ENCODE measurements around the gene PHYKPL.

Gene PHYKPL

DNA sequence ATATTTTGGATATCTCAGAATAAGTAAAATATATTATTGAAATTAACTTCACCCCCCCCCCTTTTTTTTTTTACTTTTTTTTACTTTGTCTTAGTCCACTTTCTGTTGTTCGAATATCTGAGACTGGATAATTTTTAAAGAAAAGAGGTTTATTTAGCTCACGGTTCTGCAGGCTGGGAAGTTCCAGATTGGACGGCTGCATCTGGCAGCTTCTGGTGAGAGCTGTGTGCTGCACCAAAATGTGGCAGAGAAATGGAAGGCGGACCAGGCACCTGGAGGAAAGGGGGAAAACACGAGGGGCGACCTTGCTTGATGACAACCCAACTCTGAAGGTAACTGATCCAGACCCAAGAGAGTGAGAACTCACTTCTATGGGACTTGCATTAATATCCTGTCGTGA is 39.8 kb downstream of the PHYKPL start:
- Histone ChIP-seq H3K4me1 (ENCODE audit: insufficient read depth, low read length) (peaks cover 19% of the 10 kb centered on the region), H3K4me2 (ENCODE audit: insufficient read depth, low read length) (no peak overlapping the region), H3K36me3 (ENCODE audit: insufficient read depth, low read length) (no peaks in the 10 kb centered on the region), H3K27ac (ENCODE audit: low read length) (no peak overlapping the region), H3K27me3 (ENCODE audit: insufficient read depth, low read length, poor library complexity) (peaks cover 8% of the 10 kb centered on the region), H4K20me1 (ENCODE audit: insufficient read depth, low read length) (no peaks in the 10 kb centered on the region; the same call in 1 of the 2 replicates), H3K9me3 (ENCODE audit: insufficient read depth, low read length, severe bottlenecking) (no peaks in the 10 kb centered on the region), H3K79me2 (ENCODE audit: insufficient read depth, low read length) (no peaks in the 10 kb centered on the region), H3K4me3 (ENCODE audit: low read depth in 1 of 2, low read length in 2 of 2) (no peak overlapping the region), H3K9ac (ENCODE audit: low read depth, low read length) (no peak overlapping the region), H2AFZ (ENCODE audit: low read depth, low read length) (no peak overlapping the region)
- ATAC-seq (ENCODE audit: insufficient read depth, low read depth) = no peak
- TF ChIP-seq, protein P1, sequence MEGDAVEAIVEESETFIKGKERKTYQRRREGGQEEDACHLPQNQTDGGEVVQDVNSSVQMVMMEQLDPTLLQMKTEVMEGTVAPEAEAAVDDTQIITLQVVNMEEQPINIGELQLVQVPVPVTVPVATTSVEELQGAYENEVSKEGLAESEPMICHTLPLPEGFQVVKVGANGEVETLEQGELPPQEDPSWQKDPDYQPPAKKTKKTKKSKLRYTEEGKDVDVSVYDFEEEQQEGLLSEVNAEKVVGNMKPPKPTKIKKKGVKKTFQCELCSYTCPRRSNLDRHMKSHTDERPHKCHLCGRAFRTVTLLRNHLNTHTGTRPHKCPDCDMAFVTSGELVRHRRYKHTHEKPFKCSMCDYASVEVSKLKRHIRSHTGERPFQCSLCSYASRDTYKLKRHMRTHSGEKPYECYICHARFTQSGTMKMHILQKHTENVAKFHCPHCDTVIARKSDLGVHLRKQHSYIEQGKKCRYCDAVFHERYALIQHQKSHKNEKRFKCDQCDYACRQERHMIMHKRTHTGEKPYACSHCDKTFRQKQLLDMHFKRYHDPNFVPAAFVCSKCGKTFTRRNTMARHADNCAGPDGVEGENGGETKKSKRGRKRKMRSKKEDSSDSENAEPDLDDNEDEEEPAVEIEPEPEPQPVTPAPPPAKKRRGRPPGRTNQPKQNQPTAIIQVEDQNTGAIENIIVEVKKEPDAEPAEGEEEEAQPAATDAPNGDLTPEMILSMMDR (IDR thresholded peaks at IDR 0.05; ENCODE audit: borderline replicate concordance, extremely low read depth, low read length, poor library complexity, severe bottlenecking) = no peak
- TF ChIP-seq EZH2 (IDR thresholded peaks at IDR 0.05; ENCODE audit: borderline replicate concordance, low read depth, low read length, severe bottlenecking) = no peak
- no peak for DNase-seq

DNA sequence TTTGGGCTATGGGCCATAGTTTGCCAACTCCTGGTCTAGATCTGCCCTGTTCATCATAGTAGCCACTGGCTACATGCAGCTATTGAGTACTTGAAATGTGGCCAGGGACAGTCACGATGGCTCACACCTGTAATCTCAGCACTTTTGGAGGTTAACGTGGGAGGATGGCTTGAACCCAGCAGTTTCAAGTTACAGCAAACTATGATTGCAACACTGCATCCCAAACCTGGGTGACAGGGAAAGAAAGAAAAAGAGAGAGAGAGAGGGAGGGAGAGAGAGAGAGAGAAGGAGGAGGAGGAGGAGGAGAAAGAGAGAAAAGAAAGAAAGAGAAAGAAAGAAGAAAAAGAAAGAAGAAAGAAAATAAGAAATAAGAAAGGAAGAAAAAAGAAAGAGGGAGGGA is 40.4 kb downstream of the PHYKPL start:
- no peak overlapping the region for H2AFZ ChIP-seq (ENCODE audit: low read depth, low read length)
- H3K36me3 ChIP-seq (ENCODE audit: insufficient read depth, low read length) = no peaks in the 10 kb centered on the region
- TF ChIP-seq EZH2 (IDR thresholded peaks at IDR 0.05; ENCODE audit: borderline replicate concordance, low read depth, low read length, severe bottlenecking) = no peak
- TF ChIP-seq, protein P1 (IDR thresholded peaks at IDR 0.05; ENCODE audit: borderline replicate concordance, extremely low read depth, low read length, poor library complexity, severe bottlenecking) = no peak
- DNase-seq = no peak
- no peak overlapping the region for H3K27ac ChIP-seq (ENCODE audit: low read length)
- ATAC-seq (ENCODE audit: insufficient read depth, low read depth) = no peak
- no peak overlapping the region for H3K4me3 ChIP-seq (ENCODE audit: low read depth in 1 of 2, low read length in 2 of 2)
- H3K27me3 ChIP-seq (ENCODE audit: insufficient read depth, low read length, poor library complexity) = peaks cover 8% of the 10 kb centered on the region
- H4K20me1 ChIP-seq (ENCODE audit: insufficient read depth, low read length) = no peaks in the 10 kb centered on the region; the same call in 1 of the 2 replicates
- no peaks in the 10 kb centered on the region for H3K9me3 ChIP-seq (ENCODE audit: insufficient read depth, low read length, severe bottlenecking)
- peaks cover 19% of the 10 kb centered on the region for H3K4me1 ChIP-seq (ENCODE audit: insufficient read depth, low read length)
- H3K79me2 ChIP-seq (ENCODE audit: insufficient read depth, low read length) = no peaks in the 10 kb centered on the region
- H3K9ac ChIP-seq (ENCODE audit: low read depth, low read length) = no peak overlapping the region
- no peak overlapping the region for H3K4me2 ChIP-seq (ENCODE audit: insufficient read depth, low read length)

DNA sequence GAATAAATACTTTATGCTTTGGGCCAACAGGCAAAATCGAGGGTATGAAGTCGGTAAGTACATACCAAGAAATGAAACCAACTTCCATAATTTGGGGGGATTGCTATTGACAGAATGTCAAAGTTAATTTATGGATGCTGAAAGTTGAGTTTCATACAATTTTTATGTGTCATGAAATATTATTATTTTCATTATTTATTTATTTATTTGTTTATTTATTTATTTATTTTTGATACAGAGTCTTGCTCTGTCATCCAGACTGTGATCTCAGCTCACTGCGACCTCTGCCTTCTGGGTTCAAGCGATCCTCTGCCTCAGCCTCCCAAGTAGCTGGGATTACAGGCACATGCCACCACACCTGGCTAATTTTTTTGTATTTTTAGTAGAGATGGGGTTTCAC is 40.9 kb downstream of the PHYKPL start:
- no peak overlapping the region for H3K4me3 ChIP-seq (ENCODE audit: low read depth in 1 of 2, low read length in 2 of 2)
- peaks cover 19% of the 10 kb centered on the region for H3K4me1 ChIP-seq (ENCODE audit: insufficient read depth, low read length)
- TF ChIP-seq EZH2 (IDR thresholded peaks at IDR 0.05; ENCODE audit: borderline replicate concordance, low read depth, low read length, severe bottlenecking) = no peak
- TF ChIP-seq, protein P1 (IDR thresholded peaks at IDR 0.05; ENCODE audit: borderline replicate concordance, extremely low read depth, low read length, poor library complexity, severe bottlenecking) = no peak
- H4K20me1 ChIP-seq (ENCODE audit: insufficient read depth, low read length) = no peaks in the 10 kb centered on the region; the same call in 1 of the 2 replicates
- no peak overlapping the region for H2AFZ ChIP-seq (ENCODE audit: low read depth, low read length)
- no peaks in the 10 kb centered on the region for H3K36me3 ChIP-seq (ENCODE audit: insufficient read depth, low read length)
- H3K27ac ChIP-seq (ENCODE audit: low read length) = no peak overlapping the region
- H3K79me2 ChIP-seq (ENCODE audit: insufficient read depth, low read length) = no peaks in the 10 kb centered on the region
- no peaks in the 10 kb centered on the region for H3K9me3 ChIP-seq (ENCODE audit: insufficient read depth, low read length, severe bottlenecking)
- no peak overlapping the region for H3K9ac ChIP-seq (ENCODE audit: low read depth, low read length)
- peaks cover 8% of the 10 kb centered on the region for H3K27me3 ChIP-seq (ENCODE audit: insufficient read depth, low read length, poor library complexity)
- ATAC-seq (ENCODE audit: insufficient read depth, low read depth) (no peak), DNase-seq (no peak)
- no peak overlapping the region for H3K4me2 ChIP-seq (ENCODE audit: insufficient read depth, low read length)

DNA sequence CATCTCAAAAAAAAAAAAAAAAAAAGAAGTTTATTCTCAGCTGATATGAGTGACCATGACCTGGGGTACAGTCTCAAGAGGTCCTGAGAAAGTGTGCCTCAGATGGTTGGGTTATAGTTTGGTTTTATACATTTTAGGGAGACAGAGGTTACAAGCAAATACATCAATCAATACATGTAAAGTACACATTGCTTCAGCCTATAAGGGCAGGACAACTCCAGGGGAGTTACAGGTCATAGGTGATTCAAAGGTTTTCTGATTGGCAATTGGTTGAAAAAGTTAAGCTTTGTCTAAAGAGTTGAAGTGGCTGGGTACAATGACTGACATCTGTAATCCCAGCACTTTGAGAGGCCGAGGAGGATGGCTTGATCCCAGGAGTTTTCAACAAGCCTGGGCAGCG is 43.2 kb downstream of the PHYKPL start:
- peaks cover 13% of the 10 kb centered on the region for H3K4me1 ChIP-seq (ENCODE audit: insufficient read depth, low read length)
- no peak overlapping the region for H3K4me2 ChIP-seq (ENCODE audit: insufficient read depth, low read length)

More for the DNA sequence above, 43.2 kb downstream of the PHYKPL start:
- no peaks in the 10 kb centered on the region for H3K79me2 ChIP-seq (ENCODE audit: insufficient read depth, low read length)
- H4K20me1 ChIP-seq (ENCODE audit: insufficient read depth, low read length) = no peaks in the 10 kb centered on the region; the same call in 1 of the 2 replicates
- no peak overlapping the region for H3K27ac ChIP-seq (ENCODE audit: low read length)
- no peak overlapping the region for H3K4me3 ChIP-seq (ENCODE audit: low read depth in 1 of 2, low read length in 2 of 2)
- H3K9me3 ChIP-seq (ENCODE audit: insufficient read depth, low read length, severe bottlenecking) = no peaks in the 10 kb centered on the region
- ATAC-seq (ENCODE audit: insufficient read depth, low read depth) (no peak), DNase-seq (no peak)
- H3K36me3 ChIP-seq (ENCODE audit: insufficient read depth, low read length) = no peaks in the 10 kb centered on the region
- H2AFZ ChIP-seq (ENCODE audit: low read depth, low read length) = no peak overlapping the region
- H3K27me3 ChIP-seq (ENCODE audit: insufficient read depth, low read length, poor library complexity) = peaks cover under 1% of the 10 kb centered on the region
- TF ChIP-seq, protein P1 (IDR thresholded peaks at IDR 0.05; ENCODE audit: borderline replicate concordance, extremely low read depth, low read length, poor library complexity, severe bottlenecking) = no peak
- no peak for TF ChIP-seq EZH2 (IDR thresholded peaks at IDR 0.05; ENCODE audit: borderline replicate concordance, low read depth, low read length, severe bottlenecking)
- H3K9ac ChIP-seq (ENCODE audit: low read depth, low read length) = no peak overlapping the region
